ENCODE measurements around the gene MRPL10.

Gene MRPL10

GRCh38 chr17:47836601-47837000 is 5.3 kb upstream of the MRPL10 start:
- Histone ChIP-seq H3K36me3 (ENCODE audit: control insufficient read depth in 1 of 2, insufficient read depth in 2 of 2, low read length in 2 of 2) (peaks cover 31 to 35% of the 10 kb centered on the region in 2 experiments), H3K23ac (ENCODE audit: low read length) (no peak overlapping the region), H4K91ac (ENCODE audit: low read depth, low read length) (no peak overlapping the region), H4K8ac (ENCODE audit: low read depth, low read length) (no peak overlapping the region), H3K4me1 (ENCODE audit: control insufficient read depth in 1 of 2, insufficient read depth in 2 of 2, low read length in 2 of 2) (peaks cover 10 to 12% of the 10 kb centered on the region in 2 experiments), H2AFZ (ENCODE audit: insufficient read depth, low read length, poor library complexity) (no peak overlapping the region), H3K9me3 (ENCODE audit: insufficient read depth, low read depth, low read length) (no peaks in the 10 kb centered on the region), H4K12ac (ENCODE audit: low read depth, low read length) (no peak overlapping the region), H3K18ac (ENCODE audit: low read length) (no peak overlapping the region), H3K4me2 (ENCODE audit: low read length) (no peak overlapping the region), H3K79me1 (ENCODE audit: low read length) (peaks cover 6% of the 10 kb centered on the region), H3K27ac (ENCODE audit: low read depth, low read length) (no peak overlapping the region), H2BK12ac (ENCODE audit: low read length) (no peak overlapping the region), H3K79me2 (ENCODE audit: control insufficient read depth, insufficient read depth, low read length, poor library complexity) (peaks cover 7% of the 10 kb centered on the region), H3K4ac (ENCODE audit: low read depth, low read length) (no peak overlapping the region), H3K4me3 (ENCODE audit: low read depth, low read length) (no peak overlapping the region), H2BK5ac (ENCODE audit: low read depth, low read length, poor library complexity) (no peak overlapping the region), H2AK5ac (ENCODE audit: low read length) (no peak overlapping the region), H2BK120ac (ENCODE audit: insufficient read depth, low read length, poor library complexity) (no peak overlapping the region), H3K9ac (ENCODE audit: low read length) (no peak overlapping the region), H3K14ac (ENCODE audit: low read length) (no peak overlapping the region), H3K27me3 (ENCODE audit: insufficient read depth, low read length) (no peaks in the 10 kb centered on the region)
- WGBS (ENCODE audit: extremely low coverage, insufficient coverage, insufficient read length): no CpG with 5 or more reads among the region's 6 CpGs
- DNase-seq: no peak

- no peak overlapping the region for H3K23ac ChIP-seq (ENCODE audit: low read length)
- no peak overlapping the region for H2BK5ac ChIP-seq (ENCODE audit: low read depth, low read length, poor library complexity)
- H3K9me3 ChIP-seq (ENCODE audit: insufficient read depth, low read depth, low read length): no peaks in the 10 kb centered on the region
- no peak overlapping the region for H4K8ac ChIP-seq (ENCODE audit: low read depth, low read length)
- DNase-seq: no peak
- H3K4me1 ChIP-seq (ENCODE audit: control insufficient read depth in 1 of 2, insufficient read depth in 2 of 2, low read length in 2 of 2): peaks cover 8% of the 10 kb centered on the region in 2 experiments
- H3K79me2 ChIP-seq (ENCODE audit: control insufficient read depth, insufficient read depth, low read length, poor library complexity): no peaks in the 10 kb centered on the region
- H4K91ac ChIP-seq (ENCODE audit: low read depth, low read length): no peak overlapping the region
- no peak overlapping the region for H2AK5ac ChIP-seq (ENCODE audit: low read length)
- no peak overlapping the region for H4K12ac ChIP-seq (ENCODE audit: low read depth, low read length)
- peaks cover 31 to 35% of the 10 kb centered on the region in 2 experiments for H3K36me3 ChIP-seq (ENCODE audit: control insufficient read depth in 1 of 2, insufficient read depth in 2 of 2, low read length in 2 of 2)
- H3K27me3 ChIP-seq (ENCODE audit: insufficient read depth, low read length): no peaks in the 10 kb centered on the region
- H3K18ac ChIP-seq (ENCODE audit: low read length): no peak overlapping the region
- H2BK120ac ChIP-seq (ENCODE audit: insufficient read depth, low read length, poor library complexity): no peak overlapping the region
- H3K4me2 ChIP-seq (ENCODE audit: low read length): no peak overlapping the region
- H3K79me1 ChIP-seq (ENCODE audit: low read length): peaks cover 3% of the 10 kb centered on the region
- H2BK12ac ChIP-seq (ENCODE audit: low read length): no peak overlapping the region
- H3K4ac ChIP-seq (ENCODE audit: low read depth, low read length): no peak overlapping the region
- no peak overlapping the region for H2AFZ ChIP-seq (ENCODE audit: insufficient read depth, low read length, poor library complexity)
- no CpG with 5 or more reads among the region's 5 CpGs for WGBS (ENCODE audit: extremely low coverage, insufficient coverage, insufficient read length)
- no peak overlapping the region for H3K14ac ChIP-seq (ENCODE audit: low read length)
- no peak overlapping the region for H3K4me3 ChIP-seq (ENCODE audit: low read depth, low read length)
- no peak overlapping the region for H3K9ac ChIP-seq (ENCODE audit: low read length)
- H3K27ac ChIP-seq (ENCODE audit: low read depth, low read length): no peak overlapping the region
These were observed 3.4 kb upstream of the MRPL10 start for GRCh38 chr17:47834756-47835155.

GRCh38 chr17:47831934-47832327 is 590 bp upstream of the MRPL10 start:
- no peak overlapping the region for H2BK120ac ChIP-seq (ENCODE audit: insufficient read depth, low read length, poor library complexity)
- H3K4me3 ChIP-seq (ENCODE audit: low read depth, low read length): no peak overlapping the region
- H3K4me2 ChIP-seq (ENCODE audit: low read length): peak overlapping the region; percentile 69
- no peak overlapping the region for H2AK5ac ChIP-seq (ENCODE audit: low read length)
- H3K9me3 ChIP-seq (ENCODE audit: insufficient read depth, low read depth, low read length): no peaks in the 10 kb centered on the region
- no peak overlapping the region for H3K4ac ChIP-seq (ENCODE audit: low read depth, low read length)
- H3K14ac ChIP-seq (ENCODE audit: low read length): no peak overlapping the region
- no peak overlapping the region for H4K91ac ChIP-seq (ENCODE audit: low read depth, low read length)
- no peak overlapping the region for H3K9ac ChIP-seq (ENCODE audit: low read length)
- no peak overlapping the region for H4K8ac ChIP-seq (ENCODE audit: low read depth, low read length)
- no peak overlapping the region for H3K23ac ChIP-seq (ENCODE audit: low read length)
- WGBS (ENCODE audit: extremely low coverage, insufficient coverage, insufficient read length): no CpG with 5 or more reads among the region's 7 CpGs
- H3K36me3 ChIP-seq (ENCODE audit: control insufficient read depth in 1 of 2, insufficient read depth in 2 of 2, low read length in 2 of 2): peaks cover 23 to 27% of the 10 kb centered on the region in 2 experiments
- H3K27me3 ChIP-seq (ENCODE audit: insufficient read depth, low read length): no peaks in the 10 kb centered on the region
- H3K79me2 ChIP-seq (ENCODE audit: control insufficient read depth, insufficient read depth, low read length, poor library complexity): no peaks in the 10 kb centered on the region
- H3K18ac ChIP-seq (ENCODE audit: low read length): no peak overlapping the region
- H3K27ac ChIP-seq (ENCODE audit: low read depth, low read length): no peak overlapping the region
- H2BK5ac ChIP-seq (ENCODE audit: low read depth, low read length, poor library complexity): no peak overlapping the region
- H2BK12ac ChIP-seq (ENCODE audit: low read length): no peak overlapping the region
- H3K79me1 ChIP-seq (ENCODE audit: low read length): peaks cover 3% of the 10 kb centered on the region
- H3K4me1 ChIP-seq (ENCODE audit: control insufficient read depth in 1 of 2, insufficient read depth in 2 of 2, low read length in 2 of 2): peaks cover 8% of the 10 kb centered on the region in 2 experiments
- DNase-seq: no peak
- H4K12ac ChIP-seq (ENCODE audit: low read depth, low read length): no peak overlapping the region
- no peak overlapping the region for H2AFZ ChIP-seq (ENCODE audit: insufficient read depth, low read length, poor library complexity)

- Histone ChIP-seq H3K27ac (ENCODE audit: low read depth, low read length) (no peak overlapping the region), H4K12ac (ENCODE audit: low read depth, low read length) (no peak overlapping the region), H3K4me3 (ENCODE audit: low read depth, low read length) (no peak overlapping the region), H2AFZ (ENCODE audit: insufficient read depth, low read length, poor library complexity) (no peak overlapping the region), H3K23ac (ENCODE audit: low read length) (no peak overlapping the region), H2BK5ac (ENCODE audit: low read depth, low read length, poor library complexity) (no peak overlapping the region), H3K18ac (ENCODE audit: low read length) (no peak overlapping the region), H3K14ac (ENCODE audit: low read length) (no peak overlapping the region), H4K8ac (ENCODE audit: low read depth, low read length) (no peak overlapping the region), H3K36me3 (ENCODE audit: control insufficient read depth in 1 of 2, insufficient read depth in 2 of 2, low read length in 2 of 2) (peaks cover 19 to 22% of the 10 kb centered on the region in 2 experiments), H3K79me1 (ENCODE audit: low read length) (peaks cover 3% of the 10 kb centered on the region), H2BK120ac (ENCODE audit: insufficient read depth, low read length, poor library complexity) (no peak overlapping the region), H3K9me3 (ENCODE audit: insufficient read depth, low read depth, low read length) (no peaks in the 10 kb centered on the region), H2BK12ac (ENCODE audit: low read length) (no peak overlapping the region), H3K9ac (ENCODE audit: low read length) (no peak overlapping the region), H3K79me2 (ENCODE audit: control insufficient read depth, insufficient read depth, low read length, poor library complexity) (no peaks in the 10 kb centered on the region), H3K4me2 (ENCODE audit: low read length) (peak overlapping the region; percentile 59), H2AK5ac (ENCODE audit: low read length) (no peak overlapping the region), H3K27me3 (ENCODE audit: insufficient read depth, low read length) (no peaks in the 10 kb centered on the region), H3K4ac (ENCODE audit: low read depth, low read length) (no peak overlapping the region), H3K4me1 (ENCODE audit: control insufficient read depth in 1 of 2, insufficient read depth in 2 of 2, low read length in 2 of 2) (peaks cover 8% of the 10 kb centered on the region in 2 experiments), H4K91ac (ENCODE audit: low read depth, low read length) (no peak overlapping the region)
- no CpG with 5 or more reads among the region's 18 CpGs for WGBS (ENCODE audit: extremely low coverage, insufficient coverage, insufficient read length)
- no peak for DNase-seq
These were observed 842 bp downstream of the MRPL10 start for GRCh38 chr17:47830396-47831002.

All from trophoblast cell (in vitro differentiated cells and primary cell).